Gastroesophageal sphincter (tissue), 3 donors: ENCODE data around the gene SLC25A48.

Source experiments
- EP300 ChIP-seq: sonication (generic); formaldehyde crosslinking; IDR thresholded peaks from one replicate; pipeline ENCODE4 v1.6.1; 2017; ENCODE audit warnings: antibody characterized with exemption, mild to moderate bottlenecking
- TF ChIP-seq, protein P1 (sequence below), 4 experiments: fragments of 200-600 bp in 2 of 4; fragments of 450-650 bp in 2 of 4; sonication (generic) in 1 of 4; IDR thresholded peaks; one replicate each; pipeline ENCODE4 v1.5.1; 2017 to 2019; ENCODE audit warnings: antibody characterized with exemption in 4 of 4, mild to moderate bottlenecking in 2 of 4, moderate library complexity in 2 of 4

DNA sequence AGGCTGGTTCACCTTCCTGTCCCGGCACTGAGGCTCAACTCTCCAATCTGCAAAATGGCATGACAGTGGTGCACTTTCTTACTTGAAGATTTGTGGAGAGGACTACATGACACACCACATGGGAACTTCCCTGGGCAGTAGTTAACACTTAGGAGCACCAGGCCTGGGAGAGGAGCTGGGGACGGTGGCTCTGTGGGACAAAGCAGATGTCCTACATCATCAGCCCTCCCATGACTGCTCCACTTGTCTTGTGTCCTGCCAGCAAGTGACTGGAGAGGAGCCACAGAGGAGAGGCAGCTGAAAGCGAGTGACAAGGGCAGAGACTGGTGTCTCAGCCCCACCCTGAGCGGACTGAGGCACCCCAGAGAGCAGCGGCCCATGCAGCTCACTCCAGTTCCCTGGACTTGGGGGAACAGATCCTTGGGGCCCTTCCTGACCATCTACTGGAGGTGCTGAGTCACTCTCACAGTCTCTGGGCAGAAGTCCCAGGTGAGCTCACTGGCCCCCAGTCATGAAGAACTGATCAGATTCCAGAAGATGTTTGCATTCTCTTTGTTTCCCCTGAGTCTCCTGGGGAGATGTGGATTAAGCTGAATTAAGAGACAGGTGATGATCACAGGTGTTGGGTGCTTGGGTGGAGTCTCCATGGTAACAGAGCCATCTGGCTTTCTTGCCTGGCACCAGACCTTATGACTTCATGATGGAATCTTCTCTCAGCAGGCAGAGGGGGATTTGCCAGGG, 13.2 kb upstream of the SLC25A48 start:
- TF ChIP-seq, protein P1, sequence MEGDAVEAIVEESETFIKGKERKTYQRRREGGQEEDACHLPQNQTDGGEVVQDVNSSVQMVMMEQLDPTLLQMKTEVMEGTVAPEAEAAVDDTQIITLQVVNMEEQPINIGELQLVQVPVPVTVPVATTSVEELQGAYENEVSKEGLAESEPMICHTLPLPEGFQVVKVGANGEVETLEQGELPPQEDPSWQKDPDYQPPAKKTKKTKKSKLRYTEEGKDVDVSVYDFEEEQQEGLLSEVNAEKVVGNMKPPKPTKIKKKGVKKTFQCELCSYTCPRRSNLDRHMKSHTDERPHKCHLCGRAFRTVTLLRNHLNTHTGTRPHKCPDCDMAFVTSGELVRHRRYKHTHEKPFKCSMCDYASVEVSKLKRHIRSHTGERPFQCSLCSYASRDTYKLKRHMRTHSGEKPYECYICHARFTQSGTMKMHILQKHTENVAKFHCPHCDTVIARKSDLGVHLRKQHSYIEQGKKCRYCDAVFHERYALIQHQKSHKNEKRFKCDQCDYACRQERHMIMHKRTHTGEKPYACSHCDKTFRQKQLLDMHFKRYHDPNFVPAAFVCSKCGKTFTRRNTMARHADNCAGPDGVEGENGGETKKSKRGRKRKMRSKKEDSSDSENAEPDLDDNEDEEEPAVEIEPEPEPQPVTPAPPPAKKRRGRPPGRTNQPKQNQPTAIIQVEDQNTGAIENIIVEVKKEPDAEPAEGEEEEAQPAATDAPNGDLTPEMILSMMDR (IDR thresholded peaks at IDR 0.05), result no peak
- TF ChIP-seq EP300, result no peak
